Transverse colon (tissue), 4 donors: Measurements from ENCODE around the gene LRBA. TPM values are rescaled to one million over a fixed set of nuclear protein-coding genes. Genes with fewer than 3 reads are reported as not detected.

Experiments
- DNase-seq: peaks from one replicate; pipeline ENCODE4 v3.0.0-alpha.2; 2019
- H3K27ac ChIP-seq, 4 donors: fragments of 200-600 bp; sonication (generic); 2 replicates each; pipeline ENCODE4 v1.5.1; 2016 to 2018; ENCODE audit warnings: inconsistent platforms in 4 of 4
- H3K27me3 ChIP-seq: fragments of 200-600 bp; sonication (generic); 2 replicates; pipeline ENCODE4 v1.5.1; 2017; ENCODE audit warnings: inconsistent platforms
- H3K36me3 ChIP-seq, 4 donors: fragments of 200-600 bp; sonication (generic); 2 replicates each; pipeline ENCODE4 v1.5.1; 2017 to 2019; ENCODE audit warnings: inconsistent platforms in 4 of 4
- H3K4me1 ChIP-seq, 4 donors: fragments of 200-600 bp; sonication (generic); 2 replicates each; pipeline ENCODE4 v1.5.1; 2017 to 2020; ENCODE audit warnings: inconsistent platforms in 4 of 4
- H3K4me3 ChIP-seq, 4 donors: fragments of 200-600 bp; sonication (generic); 1 replicate in 1 of 4; 2 replicates in 3 of 4; pipeline versions ENCODE4 v1.5.1 to v1.6.1; 2017 to 2019; ENCODE audit warnings: inconsistent platforms in 4 of 4
- H3K9me3 ChIP-seq, 2 donors: fragments of 200-600 bp; sonication (generic); 2 replicates each; pipeline ENCODE4 v1.5.1; 2017 to 2019; ENCODE audit warnings: inconsistent platforms in 2 of 2
- CTCF ChIP-seq, 5 experiments: fragments of 200-600 bp in 3 of 5; fragments of 450-650 bp in 2 of 5; sonication (generic) in 3 of 5; IDR thresholded peaks; 1 replicate in 2 of 5; 2 replicates in 3 of 5; pipeline ENCODE4 v1.5.1; 2016 to 2017; ENCODE audit warnings: antibody characterized with exemption in 5 of 5, inconsistent platforms in 3 of 5, mild to moderate bottlenecking in 2 of 5, moderate library complexity in 1 of 5
- EP300 ChIP-seq: sonication (generic); formaldehyde crosslinking; IDR thresholded peaks from one replicate; pipeline ENCODE4 v1.6.1; 2017; ENCODE audit warnings: antibody characterized with exemption, low read depth
- POLR2A ChIP-seq: fragments of 450-650 bp; IDR thresholded peaks from one replicate; pipeline ENCODE4 v1.6.1; 2016; ENCODE audit warnings: antibody characterized with exemption, mild to moderate bottlenecking, moderate library complexity
- POLR2AphosphoS5 ChIP-seq, 3 donors: sonication (generic); formaldehyde crosslinking; IDR thresholded peaks; one replicate each; pipeline ENCODE4 v1.6.1; 2016; ENCODE audit warnings: antibody characterized with exemption in 3 of 3
- WGBS, 2 donors: methylation state at CpG; one replicate each; pipeline ENCODE4 v1.1.5; 2018; ENCODE audit warnings: low coverage in 1 of 2; 5-methylcytosine and 5-hydroxymethylcytosine counted together
- in situ Hi-C, 4 donors: fragments of 200-750 bp; cut with MboI; loops; one replicate each; pipeline versions ENCODE4 v1.15.0 to v1.15.1; 2017; ENCODE audit warnings: low sequenced_read_pairs in 3 of 4, low pct_ligation_motif_present in 1 of 4, low pct_unique_long_range_greater_than_20kb in 1 of 4
- intact Hi-C: fragments of 100-400 bp; cut with DNase I; formaldehyde crosslinking; loops from one replicate; pipeline ENCODE4 v1.15.1; 2023; ENCODE audit warnings: low total_unique reads
- total RNA-seq, 4 donors: library from RNA; depleted of rRNA; stranded (reverse); fragments of >200 nt; gene quantifications; one replicate each; pipeline ENCODE4 v1.1.0, GENCODE V29; 2016

The LRBA gene
- total RNA-seq, 4 donors from 2014 or later = 82.7 to 125 (median 112) TPM

- TF ChIP-seq EP300 = no peak
- no peak for TF ChIP-seq CTCF (IDR thresholded peaks at IDR 0.05)
- TF ChIP-seq POLR2AphosphoS5 (IDR thresholded peaks at IDR 0.05) = no peak
- no peak for TF ChIP-seq POLR2A
- intact Hi-C loops = no loop called here
- Histone ChIP-seq H3K27ac (no peak overlapping the region), H3K4me1 (no peaks in the 10 kb centered on the region), H3K9me3 (no peaks in the 10 kb centered on the region), H3K4me3 (no peak overlapping the region), H3K36me3 (peaks cover 0 to 23% (median 7%) of the 10 kb centered on the region in 4 donors), H3K27me3 (no peaks in the 10 kb centered on the region)
- in situ Hi-C loops = no loop called here
- WGBS, 2 donors = 94 to 97% methylated on average over 2 of the region's 2 CpGs
- no peak for DNase-seq
Measured at GRCh38 chr4:150903603-150904002, 111.5 kb downstream of the LRBA start.

DNA sequence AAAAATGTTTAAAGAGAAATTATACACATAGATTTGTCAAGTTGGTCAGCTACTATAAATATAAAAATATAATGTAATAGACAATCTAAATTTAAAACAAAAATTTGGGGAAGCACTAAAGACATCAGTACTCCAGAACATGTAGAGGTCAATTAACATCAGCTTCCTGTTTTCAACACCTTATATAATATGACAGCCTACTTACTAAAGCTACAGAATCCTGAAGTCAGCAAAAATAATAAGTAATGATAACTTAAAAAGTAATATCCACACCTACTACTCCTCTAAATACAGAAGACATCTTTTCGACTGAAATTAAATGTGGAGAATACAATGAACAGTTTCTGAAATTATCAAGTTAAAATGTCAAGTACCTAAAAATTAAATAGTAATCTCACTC is 118.6 kb downstream of the LRBA start:
- 98 to 100% methylated on average over 1 of the region's 1 CpG for WGBS, 2 donors

GRCh38 chr4:150890246-150890645 is 124.8 kb downstream of the LRBA start:
- no peak overlapping the region for H3K4me3 ChIP-seq
- peaks cover 0 to 13% (median 0%) of the 10 kb centered on the region in 4 donors for H3K36me3 ChIP-seq
- no peaks in the 10 kb centered on the region for H3K27me3 ChIP-seq
- in situ Hi-C loops = no loop called here
- TF ChIP-seq POLR2A = no peak
- no peak for TF ChIP-seq EP300
- no peak for TF ChIP-seq CTCF (IDR thresholded peaks at IDR 0.05)
- TF ChIP-seq POLR2AphosphoS5 (IDR thresholded peaks at IDR 0.05) = no peak
- WGBS, 2 donors = 89 to 100% methylated on average over 1 to 2 of the region's 2 CpGs
- H3K9me3 ChIP-seq = no peaks in the 10 kb centered on the region
- no peak overlapping the region for H3K27ac ChIP-seq
- intact Hi-C loops = no loop called here
- H3K4me1 ChIP-seq = peaks cover 0 to 7% (median 0%) of the 10 kb centered on the region in 4 donors
- no peak for DNase-seq

More for the DNA sequence above, 118.6 kb downstream of the LRBA start:
- no peak for DNase-seq
- Histone ChIP-seq H3K27me3 (no peaks in the 10 kb centered on the region), H3K4me1 (no peaks in the 10 kb centered on the region), H3K27ac (no peak overlapping the region), H3K4me3 (no peak overlapping the region), H3K9me3 (no peaks in the 10 kb centered on the region), H3K36me3 (peaks cover 0 to 27% (median 5%) of the 10 kb centered on the region in 4 donors)
- in situ Hi-C loops (no loop called here), intact Hi-C loops (no loop called here)
- no peak for TF ChIP-seq EP300
- no peak for TF ChIP-seq POLR2AphosphoS5 (IDR thresholded peaks at IDR 0.05)
- TF ChIP-seq POLR2A = no peak
- no peak for TF ChIP-seq CTCF (IDR thresholded peaks at IDR 0.05)

DNA sequence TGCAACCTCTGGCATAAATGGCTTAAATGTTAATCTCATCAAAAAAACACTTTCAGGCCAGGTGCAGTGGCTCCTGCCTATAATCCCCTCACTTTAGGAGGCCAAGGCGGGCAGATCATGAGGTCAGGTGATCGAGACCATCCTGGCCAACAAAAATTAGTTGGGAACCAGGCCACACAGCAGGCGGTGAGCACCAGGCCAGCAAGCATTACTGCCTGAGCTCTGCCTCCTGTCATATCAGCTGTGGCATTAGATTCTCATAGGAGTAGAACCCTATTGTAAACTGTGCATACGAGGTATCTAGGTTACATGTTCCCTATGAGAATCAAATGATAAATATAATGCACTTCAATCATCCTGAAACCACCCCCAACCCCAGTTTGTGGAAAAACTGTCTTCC is 125.8 kb downstream of the LRBA start:
- DNase-seq = no peak
- H3K4me3 ChIP-seq = no peak overlapping the region
- intact Hi-C loops (no loop called here), in situ Hi-C loops (no loop called here)
- H3K9me3 ChIP-seq = no peaks in the 10 kb centered on the region
- no peak overlapping the region for H3K27ac ChIP-seq
- H3K4me1 ChIP-seq = peaks cover 0 to 7% (median 0%) of the 10 kb centered on the region in 4 donors
- 96 to 100% methylated on average over 2 to 4 of the region's 4 CpGs for WGBS, 2 donors
- peaks cover 0 to 13% (median 0%) of the 10 kb centered on the region in 4 donors for H3K36me3 ChIP-seq
- TF ChIP-seq POLR2A (no peak), CTCF (IDR thresholded peaks at IDR 0.05) (no peak), POLR2AphosphoS5 (IDR thresholded peaks at IDR 0.05) (no peak), EP300 (no peak)
- no peaks in the 10 kb centered on the region for H3K27me3 ChIP-seq
